ENCODE measurements around the gene BCL2L15. TPM values are rescaled to one million over a fixed set of nuclear protein-coding genes. Genes with fewer than 3 reads are reported as not detected.
A peak's percentile ranks its signal among the peaks of the same experiment; 100 is the strongest.

BCL2L15 gene
- total and polyA plus RNA-seq, 2 of the 13 experiments (the other 11 are each of a cell fraction or from before 2014, with no cell fraction given) = 0.03 to 0.27 TPM

DNA sequence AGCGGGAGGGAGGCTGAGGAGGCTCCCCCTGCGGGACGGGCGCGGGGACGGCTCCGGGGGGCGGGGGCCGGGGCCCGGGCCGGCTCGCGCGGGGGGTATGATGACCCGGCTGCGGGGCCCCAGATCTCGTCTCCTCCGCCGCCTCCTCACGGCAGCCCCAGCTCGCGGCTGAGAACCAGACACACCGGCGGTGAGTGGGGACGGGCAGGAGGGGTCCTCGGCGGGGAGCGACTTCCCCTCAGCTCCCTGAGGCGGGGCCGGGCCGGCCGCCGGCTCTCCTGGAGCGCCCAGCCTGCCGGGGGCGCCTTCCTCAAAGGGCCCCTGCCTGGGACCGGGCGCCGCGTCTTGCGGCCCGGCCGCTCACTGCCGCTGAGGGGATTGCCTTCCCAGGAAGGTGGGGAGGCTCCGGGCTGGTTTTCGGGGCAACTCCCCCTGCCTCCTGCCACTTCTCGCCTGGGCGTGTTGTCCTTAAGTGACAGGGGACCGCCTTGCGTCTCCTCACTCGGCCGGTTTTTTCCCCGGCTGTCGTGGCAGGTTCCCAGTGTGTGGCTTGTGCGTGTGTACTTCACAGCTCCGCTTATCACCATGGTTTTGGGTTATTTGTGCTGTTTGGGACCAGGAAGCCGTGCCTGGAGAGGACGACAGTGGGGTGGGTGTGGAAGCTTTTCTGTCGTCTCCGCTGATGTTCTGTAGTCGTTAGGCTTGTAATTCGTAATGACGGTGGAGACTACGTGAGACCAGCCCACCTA, 42.5 kb upstream of the BCL2L15 start (continued):
- TF ChIP-seq, protein P1, sequence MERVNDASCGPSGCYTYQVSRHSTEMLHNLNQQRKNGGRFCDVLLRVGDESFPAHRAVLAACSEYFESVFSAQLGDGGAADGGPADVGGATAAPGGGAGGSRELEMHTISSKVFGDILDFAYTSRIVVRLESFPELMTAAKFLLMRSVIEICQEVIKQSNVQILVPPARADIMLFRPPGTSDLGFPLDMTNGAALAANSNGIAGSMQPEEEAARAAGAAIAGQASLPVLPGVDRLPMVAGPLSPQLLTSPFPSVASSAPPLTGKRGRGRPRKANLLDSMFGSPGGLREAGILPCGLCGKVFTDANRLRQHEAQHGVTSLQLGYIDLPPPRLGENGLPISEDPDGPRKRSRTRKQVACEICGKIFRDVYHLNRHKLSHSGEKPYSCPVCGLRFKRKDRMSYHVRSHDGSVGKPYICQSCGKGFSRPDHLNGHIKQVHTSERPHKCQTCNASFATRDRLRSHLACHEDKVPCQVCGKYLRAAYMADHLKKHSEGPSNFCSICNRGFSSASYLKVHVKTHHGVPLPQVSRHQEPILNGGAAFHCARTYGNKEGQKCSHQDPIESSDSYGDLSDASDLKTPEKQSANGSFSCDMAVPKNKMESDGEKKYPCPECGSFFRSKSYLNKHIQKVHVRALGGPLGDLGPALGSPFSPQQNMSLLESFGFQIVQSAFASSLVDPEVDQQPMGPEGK (CRISPR knock-in tag; IDR thresholded peaks at IDR 0.05) = 0 out of 2 replicates have a peak, but pooled peaks have one; percentile 10
- TF ChIP-seq POLR2A (IDR thresholded peaks at IDR 0.05; ENCODE audit: insufficient read depth in 1 of 2, low read depth in 2 of 2, low read length in 2 of 2) (peak in 1 of 2 experiments; percentile 24; a peak in 1 of 4 replicates), KDM5A (IDR thresholded peaks at IDR 0.05; ENCODE audit: borderline replicate concordance, low read length) (peak; percentile 40; the same call in 1 of the 2 replicates), YEATS4 (CRISPR knock-in tag; IDR thresholded peaks at IDR 0.05; ENCODE audit: borderline replicate concordance) (peak; percentile 1; the same call in 1 of the 2 replicates), TBP (CRISPR knock-in tag; IDR thresholded peaks at IDR 0.05) (no peak), ARNT (IDR thresholded peaks at IDR 0.05) (no peak), SRY (CRISPR knock-in tag; IDR thresholded peaks at IDR 0.05) (peak; percentile 50; the same call in 1 of the 2 replicates), ZNF180 (CRISPR knock-in tag; IDR thresholded peaks at IDR 0.05; ENCODE audit: borderline replicate concordance, low read depth) (no peak), ZFP62 (CRISPR knock-in tag; IDR thresholded peaks at IDR 0.05) (no peak), HES4 (CRISPR knock-in tag; IDR thresholded peaks at IDR 0.05; ENCODE audit: borderline replicate concordance) (no peak), SP1 (IDR thresholded peaks at IDR 0.05) (no peak), SP1 (CRISPR knock-in tag; IDR thresholded peaks at IDR 0.05) (no peak), ZNF44 (CRISPR knock-in tag; IDR thresholded peaks at IDR 0.05) (no peak), ARNT2 (CRISPR knock-in tag; IDR thresholded peaks at IDR 0.05; ENCODE audit: low read depth) (peak; percentile 47; the same call in 1 of the 2 replicates), PAWR (CRISPR knock-in tag; IDR thresholded peaks at IDR 0.05; ENCODE audit: borderline replicate concordance) (no peak), PCBP1 (IDR thresholded peaks at IDR 0.05; ENCODE audit: borderline replicate concordance, low read depth, low read length) (no peak), ZC3H13 (CRISPR knock-in tag; IDR thresholded peaks at IDR 0.05) (0 out of 2 replicates have a peak, but pooled peaks have one; percentile 8)
- TF ChIP-seq, protein P2, sequence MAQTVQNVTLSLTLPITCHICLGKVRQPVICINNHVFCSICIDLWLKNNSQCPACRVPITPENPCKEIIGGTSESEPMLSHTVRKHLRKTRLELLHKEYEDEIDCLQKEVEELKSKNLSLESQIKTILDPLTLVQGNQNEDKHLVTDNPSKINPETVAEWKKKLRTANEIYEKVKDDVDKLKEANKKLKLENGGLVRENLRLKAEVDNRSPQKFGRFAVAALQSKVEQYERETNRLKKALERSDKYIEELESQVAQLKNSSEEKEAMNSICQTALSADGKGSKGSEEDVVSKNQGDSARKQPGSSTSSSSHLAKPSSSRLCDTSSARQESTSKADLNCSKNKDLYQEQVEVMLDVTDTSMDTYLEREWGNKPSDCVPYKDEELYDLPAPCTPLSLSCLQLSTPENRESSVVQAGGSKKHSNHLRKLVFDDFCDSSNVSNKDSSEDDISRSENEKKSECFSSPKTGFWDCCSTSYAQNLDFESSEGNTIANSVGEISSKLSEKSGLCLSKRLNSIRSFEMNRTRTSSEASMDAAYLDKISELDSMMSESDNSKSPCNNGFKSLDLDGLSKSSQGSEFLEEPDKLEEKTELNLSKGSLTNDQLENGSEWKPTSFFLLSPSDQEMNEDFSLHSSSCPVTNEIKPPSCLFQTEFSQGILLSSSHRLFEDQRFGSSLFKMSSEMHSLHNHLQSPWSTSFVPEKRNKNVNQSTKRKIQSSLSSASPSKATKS (CRISPR knock-in tag; IDR thresholded peaks at IDR 0.05) = no peak
- TF ChIP-seq, protein P3, sequence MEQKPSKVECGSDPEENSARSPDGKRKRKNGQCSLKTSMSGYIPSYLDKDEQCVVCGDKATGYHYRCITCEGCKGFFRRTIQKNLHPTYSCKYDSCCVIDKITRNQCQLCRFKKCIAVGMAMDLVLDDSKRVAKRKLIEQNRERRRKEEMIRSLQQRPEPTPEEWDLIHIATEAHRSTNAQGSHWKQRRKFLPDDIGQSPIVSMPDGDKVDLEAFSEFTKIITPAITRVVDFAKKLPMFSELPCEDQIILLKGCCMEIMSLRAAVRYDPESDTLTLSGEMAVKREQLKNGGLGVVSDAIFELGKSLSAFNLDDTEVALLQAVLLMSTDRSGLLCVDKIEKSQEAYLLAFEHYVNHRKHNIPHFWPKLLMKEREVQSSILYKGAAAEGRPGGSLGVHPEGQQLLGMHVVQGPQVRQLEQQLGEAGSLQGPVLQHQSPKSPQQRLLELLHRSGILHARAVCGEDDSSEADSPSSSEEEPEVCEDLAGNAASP (CRISPR knock-in tag; IDR thresholded peaks at IDR 0.05; ENCODE audit: borderline replicate concordance) = no peak
- TF ChIP-seq, protein P4, sequence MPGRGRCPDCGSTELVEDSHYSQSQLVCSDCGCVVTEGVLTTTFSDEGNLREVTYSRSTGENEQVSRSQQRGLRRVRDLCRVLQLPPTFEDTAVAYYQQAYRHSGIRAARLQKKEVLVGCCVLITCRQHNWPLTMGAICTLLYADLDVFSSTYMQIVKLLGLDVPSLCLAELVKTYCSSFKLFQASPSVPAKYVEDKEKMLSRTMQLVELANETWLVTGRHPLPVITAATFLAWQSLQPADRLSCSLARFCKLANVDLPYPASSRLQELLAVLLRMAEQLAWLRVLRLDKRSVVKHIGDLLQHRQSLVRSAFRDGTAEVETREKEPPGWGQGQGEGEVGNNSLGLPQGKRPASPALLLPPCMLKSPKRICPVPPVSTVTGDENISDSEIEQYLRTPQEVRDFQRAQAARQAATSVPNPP (CRISPR knock-in tag; IDR thresholded peaks at IDR 0.05) = no peak
- TF ChIP-seq, protein P5, sequence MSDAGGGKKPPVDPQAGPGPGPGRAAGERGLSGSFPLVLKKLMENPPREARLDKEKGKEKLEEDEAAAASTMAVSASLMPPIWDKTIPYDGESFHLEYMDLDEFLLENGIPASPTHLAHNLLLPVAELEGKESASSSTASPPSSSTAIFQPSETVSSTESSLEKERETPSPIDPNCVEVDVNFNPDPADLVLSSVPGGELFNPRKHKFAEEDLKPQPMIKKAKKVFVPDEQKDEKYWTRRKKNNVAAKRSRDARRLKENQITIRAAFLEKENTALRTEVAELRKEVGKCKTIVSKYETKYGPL (CRISPR knock-in tag; IDR thresholded peaks at IDR 0.05) = no peak

All from HepG2 (cell line).